Activated naive CD8-positive, alpha-beta T cell (primary cell): ENCODE results near the gene KLB.
"Not testable (repeated sequence)": the region's sequence is repeated elsewhere in the genome, so short reads cannot be mapped to it uniquely, and the experiment has no call there.

Source experiments
- H3K27ac Mint-ChIP-seq: one replicate; pipeline ENCODE4 v1.8.0; 2021; ENCODE audit warnings: mixed read lengths
- H3K27me3 Mint-ChIP-seq: one replicate; pipeline ENCODE4 v1.8.0; 2021; ENCODE audit warnings: mixed read lengths
- H3K36me3 Mint-ChIP-seq: one replicate; pipeline ENCODE4 v1.8.0; 2021; ENCODE audit warnings: mixed read lengths
- H3K4me1 Mint-ChIP-seq: one replicate; pipeline ENCODE4 v1.8.0; 2021; ENCODE audit warnings: low read depth, mixed read lengths
- H3K4me3 Mint-ChIP-seq: one replicate; pipeline ENCODE4 v1.8.0; 2021; ENCODE audit warnings: mild to moderate bottlenecking, mixed read lengths
- H3K9me3 Mint-ChIP-seq: one replicate; pipeline ENCODE4 v1.8.0; 2021; ENCODE audit warnings: low read depth, mixed read lengths

The KLB gene

DNA sequence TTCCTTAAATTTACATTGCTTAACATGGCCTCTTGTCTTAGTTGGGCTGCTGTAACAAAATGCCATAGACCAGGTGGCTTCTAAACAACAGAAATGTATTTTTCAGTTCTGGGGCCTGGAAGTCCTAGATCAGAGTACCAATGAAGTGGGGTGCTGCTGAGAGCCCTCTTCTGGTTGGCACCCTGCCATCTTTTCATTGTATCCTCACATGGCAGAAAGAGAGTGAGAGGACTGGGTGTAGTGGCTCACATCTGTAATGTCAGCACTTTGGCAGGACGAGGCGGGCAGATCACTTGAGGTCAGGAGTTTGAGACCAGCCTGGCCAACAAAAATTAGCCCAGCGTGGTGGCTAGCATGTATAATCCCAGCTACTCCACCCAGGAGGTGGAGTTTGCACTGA, 12.0 kb upstream of the KLB start:
- Mint-ChIP-seq H3K27me3 (peaks cover 2% of the 10 kb centered on the region), H3K27ac (no peak overlapping the region), H3K4me1 (no peaks in the 10 kb centered on the region), H3K4me3 (no peak overlapping the region), H3K36me3 (no peaks in the 10 kb centered on the region), H3K9me3 (no peaks in the 10 kb centered on the region)

- H3K9me3 Mint-ChIP-seq, H3K27me3 Mint-ChIP-seq, H3K27ac Mint-ChIP-seq: not testable (repeated sequence)
Measured at GRCh38 chr4:39401640-39402039, 5.1 kb upstream of the KLB start.

GRCh38 chr4:39407584-39407885, 805 bp downstream of the KLB start:
- Mint-ChIP-seq H3K27ac (no peak overlapping the region), H3K4me3 (no peak overlapping the region), H3K27me3 (peaks cover 4% of the 10 kb centered on the region), H3K36me3 (no peaks in the 10 kb centered on the region), H3K4me1 (no peaks in the 10 kb centered on the region), H3K9me3 (no peaks in the 10 kb centered on the region)

More at GRCh38 chr4:39401640-39402039, 5.1 kb upstream of the KLB start:
- not testable (repeated sequence) for H3K4me1 Mint-ChIP-seq, H3K4me3 Mint-ChIP-seq, H3K36me3 Mint-ChIP-seq

- Mint-ChIP-seq H3K4me3 (no peak overlapping the region), H3K27me3 (peaks cover 4% of the 10 kb centered on the region), H3K27ac (no peak overlapping the region), H3K9me3 (no peaks in the 10 kb centered on the region), H3K4me1 (no peaks in the 10 kb centered on the region), H3K36me3 (no peaks in the 10 kb centered on the region)
Measured at GRCh38 chr4:39410415-39410814, 3.7 kb downstream of the KLB start.

- H3K4me1 Mint-ChIP-seq, result not testable (repeated sequence)
Measured at GRCh38 chr4:39411561-39411960, 4.8 kb downstream of the KLB start.

DNA sequence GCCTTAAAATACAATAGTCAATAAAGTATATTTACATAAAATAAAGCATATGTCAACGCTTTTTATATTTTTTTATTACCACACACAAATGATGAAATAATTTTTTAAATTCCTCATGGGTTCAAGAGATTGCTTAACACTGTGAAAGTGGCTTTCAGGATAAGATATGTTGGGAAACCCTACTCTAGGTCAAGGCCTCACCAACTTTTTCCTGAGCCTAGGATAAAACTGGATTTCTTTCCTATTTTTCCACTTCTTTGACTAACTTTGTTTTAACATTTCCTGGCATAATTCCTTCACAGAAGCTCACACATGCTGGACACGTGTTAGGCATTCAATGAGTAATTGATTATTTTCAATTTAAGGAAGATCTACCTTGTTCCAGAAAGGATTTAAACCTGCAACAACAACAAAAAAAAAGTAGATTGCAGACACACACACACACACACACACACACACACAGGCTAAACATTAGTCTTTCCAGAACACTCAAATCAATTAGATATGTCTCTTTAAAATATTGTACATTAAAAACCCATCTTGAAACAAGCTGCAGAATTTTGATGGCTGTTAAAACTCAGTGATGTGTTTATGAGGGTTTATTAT, 9.1 kb downstream of the KLB start:
- Mint-ChIP-seq H3K36me3 (no peaks in the 10 kb centered on the region), H3K27me3 (no peaks in the 10 kb centered on the region)

More at GRCh38 chr4:39411561-39411960, 4.8 kb downstream of the KLB start:
- not testable (repeated sequence) for H3K27me3 Mint-ChIP-seq, H3K36me3 Mint-ChIP-seq, H3K9me3 Mint-ChIP-seq, H3K4me3 Mint-ChIP-seq, H3K27ac Mint-ChIP-seq

GRCh38 chr4:39422247-39422646, 15.5 kb downstream of the KLB start:
- H3K4me3 Mint-ChIP-seq, result no peak overlapping the region
- H3K27ac Mint-ChIP-seq, result no peak overlapping the region
- H3K27me3 Mint-ChIP-seq, result no peaks in the 10 kb centered on the region
- H3K9me3 Mint-ChIP-seq, result no peaks in the 10 kb centered on the region
- no peaks in the 10 kb centered on the region for H3K4me1 Mint-ChIP-seq
- no peaks in the 10 kb centered on the region for H3K36me3 Mint-ChIP-seq

More for the DNA sequence above, 9.1 kb downstream of the KLB start:
- Mint-ChIP-seq H3K27ac (no peak overlapping the region), H3K4me1 (no peaks in the 10 kb centered on the region), H3K9me3 (no peaks in the 10 kb centered on the region), H3K4me3 (no peak overlapping the region)

DNA sequence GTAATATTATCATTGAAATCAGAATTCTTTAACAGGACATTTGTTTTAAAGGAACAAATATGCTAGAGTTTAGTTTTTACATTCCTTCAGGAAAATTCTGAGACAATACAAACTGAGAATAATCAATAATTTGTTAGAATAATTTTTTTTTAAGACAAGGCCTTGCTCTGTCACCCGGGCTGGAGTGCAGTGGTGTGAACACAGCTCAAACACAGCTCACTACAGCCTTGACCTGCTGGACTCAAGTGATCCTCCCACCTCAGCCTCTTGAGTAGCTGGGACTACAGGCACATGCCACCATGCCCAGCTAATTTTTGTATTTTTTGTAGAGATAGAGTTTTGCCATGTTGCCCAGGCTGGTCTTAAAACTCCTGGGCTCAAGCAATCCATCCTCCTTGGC, 18.6 kb downstream of the KLB start:
- H3K4me1 Mint-ChIP-seq, H3K9me3 Mint-ChIP-seq, H3K4me3 Mint-ChIP-seq, H3K27ac Mint-ChIP-seq, H3K36me3 Mint-ChIP-seq, H3K27me3 Mint-ChIP-seq: not testable (repeated sequence)

- H3K4me3 Mint-ChIP-seq, result no peak overlapping the region
- no peaks in the 10 kb centered on the region for H3K36me3 Mint-ChIP-seq
- H3K9me3 Mint-ChIP-seq, result no peaks in the 10 kb centered on the region
Measured at GRCh38 chr4:39426728-39427127, 20.0 kb downstream of the KLB start.

DNA sequence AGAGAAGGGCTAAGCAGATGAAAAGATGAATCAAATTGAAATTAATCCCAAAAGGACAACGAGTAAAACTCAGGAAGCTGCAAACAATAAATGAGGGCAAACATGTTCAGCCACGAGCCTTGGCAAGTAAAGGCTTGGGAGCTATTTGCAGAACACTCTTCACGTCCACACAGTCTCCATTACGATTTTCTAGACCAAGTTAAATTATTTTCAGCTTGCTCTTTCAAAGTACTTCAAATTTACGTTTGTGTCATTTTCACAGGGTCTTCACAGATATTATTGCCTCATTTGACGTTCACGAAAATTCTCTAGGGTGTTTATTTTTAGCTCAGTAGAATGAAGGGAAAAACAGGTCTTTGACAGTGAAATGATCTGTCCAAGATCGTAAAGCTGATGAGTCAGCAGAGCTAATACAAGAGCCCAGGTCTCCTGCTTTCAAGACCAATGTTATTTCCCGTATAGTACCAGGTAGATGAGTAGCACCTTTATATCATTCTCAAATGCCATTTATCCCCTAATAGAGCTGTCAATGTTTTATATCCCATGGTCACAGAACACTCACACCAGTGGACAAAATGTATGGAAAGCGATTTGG, 20.9 kb downstream of the KLB start:
- Mint-ChIP-seq H3K27me3 (no peaks in the 10 kb centered on the region), H3K4me1 (no peaks in the 10 kb centered on the region), H3K9me3 (no peaks in the 10 kb centered on the region), H3K27ac (no peak overlapping the region), H3K4me3 (no peak overlapping the region), H3K36me3 (no peaks in the 10 kb centered on the region)

More at GRCh38 chr4:39426728-39427127, 20.0 kb downstream of the KLB start:
- Mint-ChIP-seq H3K4me1 (no peaks in the 10 kb centered on the region), H3K27me3 (no peaks in the 10 kb centered on the region), H3K27ac (no peak overlapping the region)

- H3K4me1 Mint-ChIP-seq, result no peaks in the 10 kb centered on the region
- H3K9me3 Mint-ChIP-seq, result no peaks in the 10 kb centered on the region
- no peaks in the 10 kb centered on the region for H3K36me3 Mint-ChIP-seq
- no peak overlapping the region for H3K27ac Mint-ChIP-seq
- H3K4me3 Mint-ChIP-seq, result no peak overlapping the region
- no peaks in the 10 kb centered on the region for H3K27me3 Mint-ChIP-seq
Measured at GRCh38 chr4:39429476-39430334, 23.0 kb downstream of the KLB start.

DNA sequence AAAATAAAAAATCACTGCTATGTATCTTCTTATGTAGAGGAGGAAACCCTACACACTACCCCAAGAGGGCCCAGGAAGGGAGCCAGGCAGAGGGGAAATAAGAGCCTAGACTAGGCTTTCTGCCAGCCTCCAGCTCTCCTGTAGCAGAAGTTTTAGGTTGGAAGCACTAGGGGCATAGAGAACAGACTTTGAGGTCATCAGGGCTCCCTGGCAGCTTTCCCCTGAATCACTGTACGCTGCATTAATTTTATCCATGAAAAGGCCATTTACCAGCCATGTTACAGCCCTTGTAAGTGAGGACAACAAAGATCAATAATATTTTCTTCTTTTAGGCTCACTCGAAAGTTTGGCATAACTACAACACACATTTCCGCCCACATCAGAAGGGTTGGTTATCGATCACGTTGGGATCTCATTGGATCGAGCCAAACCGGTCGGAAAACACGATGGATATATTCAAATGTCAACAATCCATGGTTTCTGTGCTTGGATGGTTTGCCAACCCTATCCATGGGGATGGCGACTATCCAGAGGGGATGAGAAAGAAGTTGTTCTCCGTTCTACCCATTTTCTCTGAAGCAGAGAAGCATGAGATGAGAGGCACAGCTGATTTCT, 27.3 kb downstream of the KLB start:
- H3K27me3 Mint-ChIP-seq, result no peaks in the 10 kb centered on the region
- H3K4me1 Mint-ChIP-seq, result no peaks in the 10 kb centered on the region
- no peak overlapping the region for H3K27ac Mint-ChIP-seq
- H3K36me3 Mint-ChIP-seq, result no peaks in the 10 kb centered on the region
- H3K4me3 Mint-ChIP-seq, result no peak overlapping the region
- no peaks in the 10 kb centered on the region for H3K9me3 Mint-ChIP-seq

DNA sequence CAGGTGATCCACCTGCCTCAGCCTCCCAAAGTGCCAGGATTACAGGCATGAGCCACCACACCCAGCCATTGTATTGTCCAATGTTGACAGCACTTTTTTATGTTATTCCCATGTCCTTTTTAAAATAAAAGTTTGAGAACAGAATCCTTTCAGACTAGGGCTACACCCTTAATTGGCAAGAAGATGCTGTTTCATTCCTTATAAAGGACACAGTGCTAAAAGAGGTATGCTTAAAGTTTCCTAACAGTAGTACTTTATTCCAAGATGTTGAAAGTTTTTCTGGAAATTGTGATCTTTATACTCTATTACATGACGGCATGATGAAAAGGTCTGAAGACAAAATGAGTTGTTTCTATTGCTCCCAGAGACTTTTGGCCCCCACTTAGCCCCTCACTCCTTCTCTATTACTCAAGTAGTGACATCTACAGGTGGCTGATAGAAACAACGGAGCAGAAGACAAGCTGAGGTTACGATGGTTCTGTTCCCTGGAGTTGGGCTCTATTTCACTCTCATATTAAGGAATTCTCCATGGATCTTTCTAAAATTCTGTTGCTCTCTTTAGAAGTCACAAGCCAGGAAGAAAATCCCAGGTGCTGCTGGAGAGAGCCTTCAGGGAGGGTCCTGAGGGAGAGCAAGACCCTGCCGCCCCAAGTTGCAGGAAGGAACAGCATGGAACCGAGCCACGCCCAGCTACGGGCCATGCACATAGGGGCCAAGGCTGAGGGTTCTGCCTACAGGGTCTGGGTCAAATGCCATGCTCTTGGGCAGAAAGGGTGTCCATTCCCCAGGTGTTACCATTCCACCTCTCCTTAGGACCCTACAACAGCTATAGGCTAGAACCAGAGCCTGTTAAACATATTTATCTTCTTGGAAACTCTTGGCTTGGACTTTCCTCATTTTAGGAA, 29.2 kb downstream of the KLB start:
- Mint-ChIP-seq H3K36me3 (no peaks in the 10 kb centered on the region), H3K4me1 (no peaks in the 10 kb centered on the region), H3K27ac (no peak overlapping the region)

DNA sequence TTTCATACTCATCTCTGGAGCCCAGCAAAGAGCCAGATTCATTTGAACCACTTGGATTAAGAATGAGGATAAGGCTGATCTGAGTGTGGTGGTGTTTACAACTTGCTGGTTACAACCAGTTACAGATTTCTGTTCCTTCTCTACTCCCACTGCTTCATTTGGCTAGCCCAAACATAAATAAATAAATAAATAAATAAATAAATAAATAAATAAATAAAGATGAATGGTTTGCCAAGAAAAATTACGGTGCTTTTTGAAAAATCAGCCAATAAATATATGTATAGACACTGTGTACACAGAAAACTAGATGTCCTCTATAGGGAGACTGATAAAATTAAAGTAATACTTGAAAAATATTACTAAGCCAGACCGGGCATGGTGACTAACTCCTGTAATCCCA, 34.9 kb downstream of the KLB start:
- H3K9me3 Mint-ChIP-seq, result no peaks in the 10 kb centered on the region
- no peaks in the 10 kb centered on the region for H3K36me3 Mint-ChIP-seq
- H3K27ac Mint-ChIP-seq, result no peak overlapping the region
- no peak overlapping the region for H3K4me3 Mint-ChIP-seq
- H3K27me3 Mint-ChIP-seq, result no peaks in the 10 kb centered on the region
- H3K4me1 Mint-ChIP-seq, result no peaks in the 10 kb centered on the region

More for the DNA sequence above, 29.2 kb downstream of the KLB start:
- H3K27me3 Mint-ChIP-seq, result no peaks in the 10 kb centered on the region
- no peaks in the 10 kb centered on the region for H3K9me3 Mint-ChIP-seq
- no peak overlapping the region for H3K4me3 Mint-ChIP-seq
